ENCODE data around the gene ARIH1.
A peak's percentile ranks its signal among the peaks of the same experiment; 100 is the strongest.

The ARIH1 gene

GRCh38 chr15:72486144-72486543, 12.0 kb downstream of the ARIH1 start:
- no peak for DNase-seq (ENCODE audit: low read depth in 2 of 2)

- no peak for DNase-seq (ENCODE audit: low read depth in 2 of 2)
Observed at GRCh38 chr15:72487070-72487797, 13.1 kb downstream of the ARIH1 start.

GRCh38 chr15:72488558-72488957, 14.4 kb downstream of the ARIH1 start:
- no peak for DNase-seq (ENCODE audit: low read depth in 2 of 2)

GRCh38 chr15:72489943-72490554, 15.9 kb downstream of the ARIH1 start:
- no peak for DNase-seq (ENCODE audit: low read depth in 2 of 2)

- no peak for DNase-seq (ENCODE audit: low read depth in 2 of 2)
Observed at GRCh38 chr15:72491768-72492167, 17.6 kb downstream of the ARIH1 start.

GRCh38 chr15:72492733-72493132, 18.6 kb downstream of the ARIH1 start:
- no peak for DNase-seq (ENCODE audit: low read depth in 2 of 2)

GRCh38 chr15:72493220-72493619, 19.1 kb downstream of the ARIH1 start:
- DNase-seq (ENCODE audit: low read depth in 2 of 2): no peak

GRCh38 chr15:72495007-72495406, 20.9 kb downstream of the ARIH1 start:
- DNase-seq (ENCODE audit: low read depth in 2 of 2): no peak

GRCh38 chr15:72496783-72497182, 22.7 kb downstream of the ARIH1 start:
- DNase-seq (ENCODE audit: low read depth in 2 of 2): no peak

- no peak for DNase-seq (ENCODE audit: low read depth in 2 of 2)
Observed at GRCh38 chr15:72497402-72497801, 23.3 kb downstream of the ARIH1 start.

GRCh38 chr15:72502220-72502809, 28.2 kb downstream of the ARIH1 start:
- DNase-seq (ENCODE audit: low read depth in 2 of 2): no peak

GRCh38 chr15:72503147-72503546, 29.0 kb downstream of the ARIH1 start:
- DNase-seq (ENCODE audit: low read depth in 2 of 2): no peak

- no peak for DNase-seq (ENCODE audit: low read depth in 2 of 2)
Observed at GRCh38 chr15:72507402-72508092, 33.4 kb downstream of the ARIH1 start.

GRCh38 chr15:72509484-72509883, 35.4 kb downstream of the ARIH1 start:
- no peak for DNase-seq (ENCODE audit: low read depth in 2 of 2)

- no peak for DNase-seq (ENCODE audit: low read depth in 2 of 2)
Observed at GRCh38 chr15:72511536-72511935, 37.4 kb downstream of the ARIH1 start.

GRCh38 chr15:72515591-72516389, 41.7 kb downstream of the ARIH1 start:
- DNase-seq (ENCODE audit: low read depth in 2 of 2): no peak

- no peak for DNase-seq (ENCODE audit: low read depth in 2 of 2)
Observed at GRCh38 chr15:72516777-72517176, 42.6 kb downstream of the ARIH1 start.

GRCh38 chr15:72521682-72522081, 47.6 kb downstream of the ARIH1 start:
- DNase-seq (ENCODE audit: low read depth in 2 of 2): no peak

- no peak for DNase-seq (ENCODE audit: low read depth in 2 of 2)
Observed at GRCh38 chr15:72532991-72533601, 59.0 kb downstream of the ARIH1 start.

- peak in 1 of 2 donors; percentile 15 for DNase-seq (ENCODE audit: low read depth in 2 of 2)
Observed at GRCh38 chr15:72534523-72534922, 60.4 kb downstream of the ARIH1 start.

GRCh38 chr15:72535911-72536310, 61.8 kb downstream of the ARIH1 start:
- no peak for DNase-seq (ENCODE audit: low read depth in 2 of 2)
